ENCODE measurements around the gene SMIM10L2A.
"Not testable (repeated sequence)": the region's sequence is repeated elsewhere in the genome, so short reads cannot be mapped to it uniquely, and the experiment has no call there.

The SMIM10L2A gene

DNA sequence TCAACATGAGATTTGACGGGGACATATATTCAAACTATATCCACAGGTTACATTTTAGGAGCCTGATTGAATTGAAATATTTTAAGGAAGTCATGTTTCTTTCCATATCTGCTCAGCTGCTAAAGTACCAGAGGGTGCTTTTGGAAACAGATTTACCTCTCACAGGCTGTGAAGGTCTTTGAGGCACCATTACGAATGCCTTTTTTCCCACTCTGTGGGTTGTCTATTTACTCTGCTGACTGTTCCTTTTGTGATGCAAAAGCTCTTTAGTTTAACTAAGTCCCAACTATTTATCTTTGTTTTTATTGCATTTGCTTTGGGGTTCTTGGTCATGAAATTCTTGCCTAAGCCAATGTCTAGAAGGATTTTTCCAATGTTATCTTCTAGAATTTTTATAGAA is 40.0 kb downstream of the SMIM10L2A start:
- not testable (repeated sequence) for DNase-seq

- no peak for DNase-seq
These were observed 42.2 kb downstream of the SMIM10L2A start for GRCh38 chrX:135463937-135464336.

- no peak for DNase-seq
These were observed 54.6 kb downstream of the SMIM10L2A start for GRCh38 chrX:135476378-135476777.

DNA sequence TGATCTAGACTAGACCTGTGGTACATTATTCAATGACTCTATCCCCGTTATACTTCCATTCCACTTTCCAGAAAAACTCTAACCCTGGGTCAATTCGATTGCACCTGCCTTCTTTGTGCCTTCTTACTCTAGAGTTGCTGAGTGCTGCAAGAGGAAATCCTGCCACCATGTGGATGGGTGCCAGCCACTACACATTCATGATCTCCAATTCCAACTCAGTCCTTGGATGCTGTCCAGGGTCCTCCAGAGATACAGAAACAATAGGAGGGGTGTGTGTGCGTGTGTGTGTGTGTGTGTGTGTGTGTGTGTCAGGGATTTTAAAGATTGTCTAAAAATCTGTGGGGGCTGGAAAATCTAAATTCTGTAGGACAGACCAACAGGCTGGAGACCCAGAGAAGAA is 55.8 kb downstream of the SMIM10L2A start:
- peak; percentile 52 for DNase-seq

Data from CD4-positive, alpha-beta T cell treated with Interleukin-6 for 4 hours (primary cell).